ENCODE measurements around the gene MORN3.

GRCh38 chr12:121676190-121676589 is 6.7 kb upstream of the MORN3 start:
- TF ChIP-seq CTCF (conservative IDR thresholded peaks at IDR 0.05; ENCODE audit: low read length) (no peak), EZH2phosphoT487 (IDR thresholded peaks at IDR 0.05; ENCODE audit: borderline replicate concordance, low read depth, low read length) (no peak)
